ENCODE data around the gene CCDC83. TPM values are rescaled to one million over a fixed set of nuclear protein-coding genes. Genes with fewer than 3 reads are reported as not detected.
A peak's percentile ranks its signal among the peaks of the same experiment; 100 is the strongest.

CCDC83 gene
- total and polyA plus RNA-seq, 9 of the 15 experiments (the other 6 are each of a cell fraction or from before 2014, with no cell fraction given): not detected

DNA sequence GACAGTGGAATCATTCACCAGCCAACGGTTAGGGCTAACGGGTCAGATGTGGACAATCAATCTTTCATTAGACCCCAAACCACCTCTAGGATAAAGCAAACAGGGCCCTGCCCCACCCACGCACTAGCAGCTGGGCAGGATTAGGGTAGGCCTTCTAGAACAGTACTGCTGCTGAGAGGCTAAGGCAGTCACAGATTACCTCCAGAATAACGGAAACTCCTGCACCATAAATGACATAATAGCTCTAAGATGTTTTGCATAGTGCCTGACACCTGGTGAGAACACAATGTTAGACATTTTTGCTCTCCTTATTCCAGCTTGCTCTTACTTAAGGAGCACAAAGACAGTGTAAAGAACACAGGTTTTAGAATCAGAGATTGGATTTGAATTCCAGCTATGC is 46.0 kb upstream of the CCDC83 start:
- H3K4me2 ChIP-seq (ENCODE audit: insufficient read depth, low read length): no peak overlapping the region
- no peak overlapping the region for H3K4me3 ChIP-seq
- ATAC-seq (peak; percentile 10; the same call in 1 of the 3 replicates), DNase-seq (ENCODE audit: extremely low read depth in 1 of 4, low spot score in 3 of 4) (peak in 1 of 4 experiments; percentile 3), FAIRE-seq (peak; percentile 42)
- peaks cover 9 to 10% of the 10 kb centered on the region in 2 experiments; a peak in 3 of 5 replicates for H3K4me1 ChIP-seq (replicated peaks in 1 of 2; ENCODE audit: control insufficient read depth in 2 of 2, insufficient read depth in 2 of 2, low read length in 2 of 2)
- intact Hi-C loops (cut with micrococcal nuclease): no loop called here
- no peaks in the 10 kb centered on the region for H4K20me1 ChIP-seq (replicated peaks; ENCODE audit: control insufficient read depth, insufficient read depth, low read length)
- no peaks in the 10 kb centered on the region for H3K9me1 ChIP-seq (ENCODE audit: control insufficient read depth, insufficient read depth, low read length)
- TF ChIP-seq EGR1 (conservative IDR thresholded peaks at IDR 0.05) (peak; percentile 62), TCF3 (CRISPR knock-in tag; IDR thresholded peaks at IDR 0.05) (peak; percentile 15; the same call in 1 of the 2 replicates), KAT7 (CRISPR knock-in tag; IDR thresholded peaks at IDR 0.05; ENCODE audit: borderline replicate concordance) (no peak), OTX1 (CRISPR knock-in tag; IDR thresholded peaks at IDR 0.05) (no peak)
- CTCF ChIA-PET (ENCODE audit: low intra/inter-chr PET ratio): no interaction called here
- no peak overlapping the region for H3K27ac ChIP-seq (ENCODE audit: extremely low read depth, low read depth, low read length)
- H3K79me2 ChIP-seq (ENCODE audit: control insufficient read depth, insufficient read depth, low read length): no peaks in the 10 kb centered on the region
- POLR2A ChIA-PET: interaction anchor here (1.0 kb wide), 1 partner anchor 13 kb away, joined by 3 read pairs; no protein-coding TSS in a partner anchor
- H3K9ac ChIP-seq (ENCODE audit: insufficient read depth in 1 of 2, low read depth in 2 of 2, low read length in 2 of 2): no peak overlapping the region
- in situ Hi-C loops (cut with MboI): no loop called here
- no TSS peak for BruUV-seq (replicated peaks)
- H3K36me3 ChIP-seq (ENCODE audit: control insufficient read depth, insufficient read depth, low read length): no peaks in the 10 kb centered on the region
- no peak overlapping the region for H2AFZ ChIP-seq (ENCODE audit: low read depth, low read length)
- no peaks in the 10 kb centered on the region for H3K9me3 ChIP-seq (replicated peaks; ENCODE audit: control insufficient read depth, insufficient read depth, low read depth, low read length)
- WGBS (ENCODE audit: insufficient coverage, low coverage, missing lambda C conversion rate): 0% methylated on average over 4 of the region's 4 CpGs
- H3K27me3 ChIP-seq (ENCODE audit: control insufficient read depth in 2 of 2, insufficient read depth in 2 of 2, low read length in 2 of 2): peaks cover 19 to 33% of the 10 kb centered on the region in 2 experiments

- Histone ChIP-seq H3K79me2 (ENCODE audit: control insufficient read depth, insufficient read depth, low read length) (no peaks in the 10 kb centered on the region), H3K4me3 (no peak overlapping the region), H3K9me3 (replicated peaks; ENCODE audit: control insufficient read depth, insufficient read depth, low read depth, low read length) (no peaks in the 10 kb centered on the region), H3K4me2 (ENCODE audit: insufficient read depth, low read length) (no peak overlapping the region), H3K4me1 (replicated peaks in 1 of 2; ENCODE audit: control insufficient read depth in 2 of 2, insufficient read depth in 2 of 2, low read length in 2 of 2) (peaks cover 9 to 10% of the 10 kb centered on the region in 2 experiments; a peak in 3 of 5 replicates), H3K27ac (ENCODE audit: extremely low read depth, low read depth, low read length) (no peak overlapping the region), H3K27me3 (ENCODE audit: control insufficient read depth in 2 of 2, insufficient read depth in 2 of 2, low read length in 2 of 2) (peaks cover 19 to 33% of the 10 kb centered on the region in 2 experiments), H3K9ac (ENCODE audit: insufficient read depth in 1 of 2, low read depth in 2 of 2, low read length in 2 of 2) (no peak overlapping the region), H3K36me3 (ENCODE audit: control insufficient read depth, insufficient read depth, low read length) (no peaks in the 10 kb centered on the region), H4K20me1 (replicated peaks; ENCODE audit: control insufficient read depth, insufficient read depth, low read length) (no peaks in the 10 kb centered on the region), H3K9me1 (ENCODE audit: control insufficient read depth, insufficient read depth, low read length) (no peaks in the 10 kb centered on the region), H2AFZ (ENCODE audit: low read depth, low read length) (no peak overlapping the region)
- POLR2A ChIA-PET: interaction anchor here (1.0 kb wide), 1 partner anchor 14 kb away, joined by 3 read pairs; no protein-coding TSS in a partner anchor
- in situ Hi-C loops (cut with MboI) (no loop called here), intact Hi-C loops (cut with micrococcal nuclease) (no loop called here)
- FAIRE-seq (no peak), ATAC-seq (peak; percentile 35), DNase-seq (ENCODE audit: extremely low read depth in 1 of 4, low spot score in 3 of 4) (peak in 3 of 4 experiments; percentile 6 to 24 (median 19))
- WGBS (ENCODE audit: insufficient coverage, low coverage, missing lambda C conversion rate): 0% methylated on average over 4 of the region's 4 CpGs
- CTCF ChIA-PET (ENCODE audit: low intra/inter-chr PET ratio): no interaction called here
- no TSS peak for BruUV-seq (replicated peaks)
- TF ChIP-seq NR2F6 (CRISPR knock-in tag; IDR thresholded peaks at IDR 0.05) (no peak), BRD4 (IDR thresholded peaks at IDR 0.05) (no peak), SIN3B (IDR thresholded peaks at IDR 0.05; ENCODE audit: low read depth) (no peak), ELF1 (tag; IDR thresholded peaks at IDR 0.05) (no peak), CHD4 (IDR thresholded peaks at IDR 0.05; ENCODE audit: insufficient read depth, insufficient replicate concordance, low read depth, low read length, poor library complexity, severe bottlenecking) (no peak)
- TF ChIP-seq, protein P1, sequence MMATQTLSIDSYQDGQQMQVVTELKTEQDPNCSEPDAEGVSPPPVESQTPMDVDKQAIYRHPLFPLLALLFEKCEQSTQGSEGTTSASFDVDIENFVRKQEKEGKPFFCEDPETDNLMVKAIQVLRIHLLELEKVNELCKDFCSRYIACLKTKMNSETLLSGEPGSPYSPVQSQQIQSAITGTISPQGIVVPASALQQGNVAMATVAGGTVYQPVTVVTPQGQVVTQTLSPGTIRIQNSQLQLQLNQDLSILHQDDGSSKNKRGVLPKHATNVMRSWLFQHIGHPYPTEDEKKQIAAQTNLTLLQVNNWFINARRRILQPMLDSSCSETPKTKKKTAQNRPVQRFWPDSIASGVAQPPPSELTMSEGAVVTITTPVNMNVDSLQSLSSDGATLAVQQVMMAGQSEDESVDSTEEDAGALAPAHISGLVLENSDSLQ (IDR thresholded peaks at IDR 0.05): peak; percentile 89
- TF ChIP-seq, protein P2, sequence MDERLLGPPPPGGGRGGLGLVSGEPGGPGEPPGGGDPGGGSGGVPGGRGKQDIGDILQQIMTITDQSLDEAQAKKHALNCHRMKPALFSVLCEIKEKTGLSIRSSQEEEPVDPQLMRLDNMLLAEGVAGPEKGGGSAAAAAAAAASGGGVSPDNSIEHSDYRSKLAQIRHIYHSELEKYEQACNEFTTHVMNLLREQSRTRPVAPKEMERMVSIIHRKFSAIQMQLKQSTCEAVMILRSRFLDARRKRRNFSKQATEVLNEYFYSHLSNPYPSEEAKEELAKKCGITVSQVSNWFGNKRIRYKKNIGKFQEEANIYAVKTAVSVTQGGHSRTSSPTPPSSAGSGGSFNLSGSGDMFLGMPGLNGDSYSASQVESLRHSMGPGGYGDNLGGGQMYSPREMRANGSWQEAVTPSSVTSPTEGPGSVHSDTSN (CRISPR knock-in tag; IDR thresholded peaks at IDR 0.05; ENCODE audit: low read depth): peak; percentile 27; the same call in 1 of the 2 replicates
- TF ChIP-seq, protein P2 (tag; conservative IDR thresholded peaks at IDR 0.05; ENCODE audit: low read depth): peak; percentile 87
Observed at GRCh38 chr11:85809863-85810262, 45.3 kb upstream of the CCDC83 start.

All from K562 (cell line).